Activated B cell treated with CpG ODN at 0.5 μM for 24 hours (primary cell): ENCODE results near the gene ARHGAP9. TPM values are rescaled to one million over a fixed set of nuclear protein-coding genes. Genes with fewer than 3 reads are reported as not detected.

Experiments
- ATAC-seq: fragments of 200-7000 bp; cut with Tn5 transposase; one replicate; pipeline ENCODE4 v1.10.0; 2021; ENCODE audit warnings: low read depth, mild to moderate bottlenecking, moderate library complexity
- CTCF ChIA-PET: fragments of 350-600 bp; sonication (Branson Sonifier 250); formaldehyde crosslinking; loops from one replicate; lab custom pipeline; 2021; ENCODE audit warnings: antibody characterized with exemption; lab: Charles Lee
- POLR2A ChIA-PET: fragments of 350-600 bp; sonication (Branson Sonifier 250); formaldehyde crosslinking; loops from one replicate; lab custom pipeline; 2021; ENCODE audit warnings: antibody characterized with exemption; lab: Charles Lee
- DNase-seq: peaks from one replicate; pipeline ENCODE4 v3.0.0; 2022
- H3K27ac Mint-ChIP-seq: one replicate; pipeline ENCODE4 v1.8.0; 2020; ENCODE audit warnings: mixed read lengths
- H3K27me3 Mint-ChIP-seq: one replicate; pipeline ENCODE4 v1.8.0; 2021; ENCODE audit warnings: mixed read lengths
- H3K36me3 Mint-ChIP-seq: one replicate; pipeline ENCODE4 v1.8.0; 2021; ENCODE audit warnings: low read depth, mixed read lengths
- H3K4me1 Mint-ChIP-seq: one replicate; pipeline ENCODE4 v1.8.0; 2021; ENCODE audit warnings: mixed read lengths
- H3K4me3 Mint-ChIP-seq: one replicate; pipeline ENCODE4 v1.8.0; 2020; ENCODE audit warnings: mild to moderate bottlenecking, mixed read lengths
- H3K9me3 Mint-ChIP-seq: one replicate; pipeline ENCODE4 v1.8.0; 2020; ENCODE audit warnings: mixed read lengths
- CTCF ChIP-seq: fragments of 200-600 bp; IDR thresholded peaks from one replicate; pipeline ENCODE4 v1.8.0; 2022; ENCODE audit warnings: antibody characterized with exemption, mild to moderate bottlenecking
- intact Hi-C: fragments of 100-400 bp; cut with micrococcal nuclease; formaldehyde crosslinking; loops from one replicate; pipeline ENCODE4 v1.15.1; 2024
- total RNA-seq: library from RNA; stranded (reverse); gene quantifications from 2 replicates; pipeline ENCODE4 v1.2.3, GENCODE V29; 2022

Gene ARHGAP9
- total RNA-seq, 1 donor from 2014 or later: 98.8 TPM

GRCh38 chr12:57454213-57454565 lies 25.5 kb downstream of the ARHGAP9 start:
- DNase-seq: no peak
- Mint-ChIP-seq H3K4me3 (no peak overlapping the region), H3K27ac (no peak overlapping the region), H3K36me3 (peaks cover 3% of the 10 kb centered on the region), H3K27me3 (no peaks in the 10 kb centered on the region), H3K4me1 (peaks cover 23% of the 10 kb centered on the region), H3K9me3 (no peaks in the 10 kb centered on the region)
- ATAC-seq: no peak
- ChIA-PET CTCF (interaction anchor here (1.6 to 5.4 kb wide), 6 partner anchors 20 to 330 kb away, joined by 4 to 67 read pairs (median 11); partner anchors contain the start of gene INHBC), POLR2A (no interaction called here)
- no peak for TF ChIP-seq CTCF
- intact Hi-C loops: loop anchor here (10.0 kb wide), 1 partner anchor 329 kb away; the partner anchor contains the start of gene LRP1

- ChIA-PET POLR2A (interaction anchor here (0.6 to 1.3 kb wide), 5 partner anchors 9 to 329 kb away, joined by 3 to 5 read pairs (median 4); no protein-coding TSS in a partner anchor), CTCF (interaction anchor here (0.7 to 5.4 kb wide), 16 partner anchors 9 to 341 kb away, joined by 3 to 67 read pairs (median 4); partner anchors contain the start of genes INHBC and STAT6)
- ATAC-seq: peak; percentile 71
Measured at GRCh38 chr12:57452937-57453509, 26.6 kb downstream of the ARHGAP9 start.

GRCh38 chr12:57452181-57452936 lies 27.3 kb downstream of the ARHGAP9 start:
- ATAC-seq (no peak), DNase-seq (no peak)
- no peak overlapping the region for H3K27ac Mint-ChIP-seq
- peaks cover 9% of the 10 kb centered on the region for H3K4me1 Mint-ChIP-seq
- ChIA-PET POLR2A (interaction anchor here (0.6 to 1.3 kb wide), 5 partner anchors 9 to 328 kb away, joined by 3 to 5 read pairs (median 4); no protein-coding TSS in a partner anchor), CTCF (interaction anchor here (0.7 to 5.4 kb wide), 17 partner anchors 9 to 340 kb away, joined by 3 to 67 read pairs (median 4); partner anchors contain the start of genes INHBC and STAT6)
- no peak for TF ChIP-seq CTCF
- H3K9me3 Mint-ChIP-seq: no peaks in the 10 kb centered on the region
- H3K27me3 Mint-ChIP-seq: no peaks in the 10 kb centered on the region
- intact Hi-C loops: loop anchor here (10.0 kb wide), 1 partner anchor 328 kb away; the partner anchor contains the start of gene LRP1
- no peak overlapping the region for H3K4me3 Mint-ChIP-seq
- no peaks in the 10 kb centered on the region for H3K36me3 Mint-ChIP-seq

More at GRCh38 chr12:57452937-57453509, 26.6 kb downstream of the ARHGAP9 start:
- Mint-ChIP-seq H3K27ac (no peak overlapping the region), H3K4me1 (peaks cover 12% of the 10 kb centered on the region), H3K9me3 (no peaks in the 10 kb centered on the region), H3K36me3 (no peaks in the 10 kb centered on the region), H3K27me3 (no peaks in the 10 kb centered on the region), H3K4me3 (no peak overlapping the region)
- intact Hi-C loops: loop anchor here (1.0 to 10.0 kb wide), 2 partner anchors 146 to 328 kb away; partner anchors contain the start of gene LRP1
- no peak for TF ChIP-seq CTCF
- peak; percentile 45 for DNase-seq

GRCh38 chr12:57451233-57451778 lies 28.4 kb downstream of the ARHGAP9 start:
- H3K4me1 Mint-ChIP-seq: peaks cover 9% of the 10 kb centered on the region
- no peak overlapping the region for H3K27ac Mint-ChIP-seq
- H3K27me3 Mint-ChIP-seq: no peaks in the 10 kb centered on the region
- H3K9me3 Mint-ChIP-seq: no peaks in the 10 kb centered on the region
- ATAC-seq (no peak), DNase-seq (no peak)
- TF ChIP-seq CTCF: no peak
- no peak overlapping the region for H3K4me3 Mint-ChIP-seq
- no peaks in the 10 kb centered on the region for H3K36me3 Mint-ChIP-seq
- CTCF ChIA-PET: interaction anchor here (1.3 to 5.4 kb wide), 5 partner anchors 17 to 208 kb away, joined by 3 to 58 read pairs (median 9); partner anchors contain the start of gene INHBC
- POLR2A ChIA-PET: interaction anchor here (0.6 kb wide), 1 partner anchor 28 kb away, joined by 3 read pairs; the partner anchor contains the start of gene ARHGAP9
- intact Hi-C loops: loop anchor here (10.0 kb wide), 1 partner anchor 327 kb away; the partner anchor contains the start of gene LRP1
